GM19043 (cell line): ENCODE measurements around the gene PIK3R2.
"Not testable (repeated sequence)": the region's sequence is repeated elsewhere in the genome, so short reads cannot be mapped to it uniquely, and the experiment has no call there.

Source experiments
- ATAC-seq: cut with Tn5 transposase; IDR thresholded peaks from one replicate; pipeline ENCODE4 v1.9.1; 2021; ENCODE audit warnings: low read depth; ENCODE audit not compliant: unreplicated experiment

The PIK3R2 gene

GRCh38 chr19:18196511-18196845 lies 43.5 kb downstream of the PIK3R2 start:
- ATAC-seq: no peak

GRCh38 chr19:18197306-18197705 lies 44.3 kb downstream of the PIK3R2 start:
- no peak for ATAC-seq

GRCh38 chr19:18197941-18198340 lies 45.0 kb downstream of the PIK3R2 start:
- ATAC-seq: no peak

GRCh38 chr19:18198374-18198773 lies 45.4 kb downstream of the PIK3R2 start:
- ATAC-seq: no peak

GRCh38 chr19:18202397-18202777 lies 49.4 kb downstream of the PIK3R2 start:
- no peak for ATAC-seq

- no peak for ATAC-seq
These were observed 49.9 kb downstream of the PIK3R2 start for GRCh38 chr19:18202778-18203407.

- ATAC-seq: no peak
These were observed 50.5 kb downstream of the PIK3R2 start for GRCh38 chr19:18203408-18203862.

- peak; percentile 90 for ATAC-seq
These were observed 51.0 kb downstream of the PIK3R2 start, which contains the start of gene RAB3A for GRCh38 chr19:18203863-18204393. Gene RAB3A (minus strand): TSS chr19:18204042. CDS start chr19:18202740, 1,302 bp downstream.

GRCh38 chr19:18204394-18205199 lies 51.6 kb downstream of the PIK3R2 start:
- ATAC-seq: peak; percentile 1

GRCh38 chr19:18205200-18205892 lies 52.4 kb downstream of the PIK3R2 start:
- no peak for ATAC-seq

- no peak for ATAC-seq
These were observed 53.1 kb downstream of the PIK3R2 start for GRCh38 chr19:18206018-18206417.

- ATAC-seq: no peak
These were observed 55.4 kb downstream of the PIK3R2 start for GRCh38 chr19:18208098-18208951.

- ATAC-seq: not testable (repeated sequence)
These were observed 56.9 kb downstream of the PIK3R2 start for GRCh38 chr19:18209912-18210311.

- no peak for ATAC-seq
These were observed 58.7 kb downstream of the PIK3R2 start for GRCh38 chr19:18211683-18212082.

- no peak for ATAC-seq
These were observed 61.9 kb downstream of the PIK3R2 start for GRCh38 chr19:18214779-18215433.

GRCh38 chr19:18216789-18217188 lies 63.8 kb downstream of the PIK3R2 start:
- ATAC-seq: no peak

- no peak for ATAC-seq
These were observed 65.2 kb downstream of the PIK3R2 start for GRCh38 chr19:18218159-18218558.

- ATAC-seq: no peak
These were observed 65.6 kb downstream of the PIK3R2 start for GRCh38 chr19:18218600-18218999.
